ENCODE data around the gene B4GALNT2. TPM values are rescaled to one million over a fixed set of nuclear protein-coding genes. Genes with fewer than 3 reads are reported as not detected.
"Not testable (repeated sequence)": the region's sequence is repeated elsewhere in the genome, so short reads cannot be mapped to it uniquely, and the experiment has no call there.

B4GALNT2 gene
- total RNA-seq, 1 donor from 2014 or later, result not detected

DNA sequence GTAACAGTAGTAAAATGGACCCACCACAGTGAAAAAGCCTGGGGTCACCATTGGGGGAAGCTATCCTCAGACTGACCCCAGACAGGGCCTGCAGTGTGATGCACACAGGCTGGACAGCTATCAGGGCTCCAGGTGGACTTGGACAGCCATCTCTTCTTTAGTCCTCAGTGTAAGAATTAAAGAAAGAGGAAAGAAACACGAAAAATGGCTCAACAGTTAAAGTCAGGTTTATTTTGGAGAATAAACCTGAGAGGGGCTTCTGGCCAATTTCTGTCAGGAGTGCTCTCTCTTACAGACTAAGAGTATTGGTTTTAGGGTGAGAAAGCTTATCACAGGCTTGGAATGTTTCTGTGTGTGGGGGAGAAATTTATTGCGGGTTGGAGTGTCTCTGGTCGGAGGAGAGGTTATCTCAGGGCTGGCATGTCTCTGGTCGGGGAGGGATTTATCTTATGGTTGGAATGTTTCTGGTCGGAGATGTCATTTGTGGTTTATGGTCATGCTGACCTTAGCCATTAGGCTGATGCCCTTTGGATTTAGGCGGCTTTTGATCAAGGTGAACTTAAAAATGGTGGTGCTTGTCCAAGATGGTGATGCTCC lies 10.8 kb upstream of the B4GALNT2 start:
- Mint-ChIP-seq H3K9me3 (peaks cover 5% of the 10 kb centered on the region), H3K4me3 (no peak overlapping the region), H3K27ac (ENCODE audit: unreplicated experiment) (no peak overlapping the region), H3K27me3 (ENCODE audit: low read depth) (peaks cover 30% of the 10 kb centered on the region), H3K4me1 (peaks cover 3% of the 10 kb centered on the region), H3K36me3 (ENCODE audit: low read depth) (no peaks in the 10 kb centered on the region)
- TF ChIP-seq CTCF (conservative IDR thresholded peaks at IDR 0.05), result no peak
- no peak for DNase-seq (ENCODE audit: low read depth, low spot score)

- H3K9me3 Mint-ChIP-seq, result peaks cover 5% of the 10 kb centered on the region
- H3K27me3 Mint-ChIP-seq (ENCODE audit: low read depth), result peaks cover 30% of the 10 kb centered on the region
- H3K4me1 Mint-ChIP-seq, result peaks cover 3% of the 10 kb centered on the region
- no peaks in the 10 kb centered on the region for H3K36me3 Mint-ChIP-seq (ENCODE audit: low read depth)
- TF ChIP-seq CTCF (conservative IDR thresholded peaks at IDR 0.05), result no peak
- no peak for DNase-seq (ENCODE audit: low read depth, low spot score)
- H3K27ac Mint-ChIP-seq (ENCODE audit: unreplicated experiment), result no peak overlapping the region
- H3K4me3 Mint-ChIP-seq, result no peak overlapping the region
These were observed 10.0 kb upstream of the B4GALNT2 start for GRCh38 chr17:49122566-49122965.

DNA sequence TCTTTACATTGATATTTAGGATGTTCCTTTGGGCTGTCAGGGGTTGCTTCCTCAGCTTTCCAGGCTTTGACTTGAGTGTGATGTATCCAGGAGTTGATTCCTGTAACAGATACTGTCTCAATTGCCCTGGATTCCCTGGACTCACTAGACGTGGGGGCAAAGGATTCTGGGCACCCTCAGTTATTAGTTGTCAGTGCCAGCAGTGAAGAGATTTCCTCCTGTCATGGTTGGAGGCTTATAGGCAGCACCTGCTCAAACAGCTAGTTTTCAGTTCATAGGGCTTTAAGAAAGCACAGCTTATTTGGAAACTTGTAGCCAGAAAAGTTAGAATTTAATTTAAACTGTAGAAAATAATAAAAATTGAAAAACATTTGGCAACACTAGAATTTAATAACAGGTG lies 9.5 kb upstream of the B4GALNT2 start:
- TF ChIP-seq CTCF (conservative IDR thresholded peaks at IDR 0.05), result no peak
- Mint-ChIP-seq H3K36me3 (ENCODE audit: low read depth) (peaks cover 2% of the 10 kb centered on the region), H3K27me3 (ENCODE audit: low read depth) (peaks cover 30% of the 10 kb centered on the region), H3K4me3 (no peak overlapping the region), H3K27ac (ENCODE audit: unreplicated experiment) (no peak overlapping the region), H3K9me3 (peaks cover 7% of the 10 kb centered on the region), H3K4me1 (peaks cover 3% of the 10 kb centered on the region)
- no peak for DNase-seq (ENCODE audit: low read depth, low spot score)

DNA sequence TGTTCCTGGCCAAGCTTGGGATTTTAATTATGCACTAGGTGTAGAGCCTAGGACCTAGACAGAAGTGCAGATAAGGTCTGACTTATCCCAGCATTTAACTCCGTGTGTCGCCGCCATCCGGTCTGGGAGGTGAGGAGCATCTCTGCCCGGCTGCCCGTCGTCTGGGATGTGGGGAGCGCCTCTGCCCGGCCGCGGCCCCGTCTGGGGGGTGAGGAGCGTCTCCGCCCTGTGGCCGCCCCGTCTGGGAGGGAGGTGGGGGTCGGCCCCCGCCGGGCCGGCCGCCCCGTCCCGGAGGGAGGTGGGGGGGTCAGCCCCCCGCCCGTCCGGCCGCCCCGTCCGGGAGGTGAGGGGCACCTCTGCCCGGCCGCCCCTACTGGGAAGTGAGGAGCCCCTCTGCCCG lies 7.1 kb upstream of the B4GALNT2 start:
- Mint-ChIP-seq H3K4me3 (no peak overlapping the region), H3K4me1 (peaks cover 3% of the 10 kb centered on the region), H3K27ac (ENCODE audit: unreplicated experiment) (no peak overlapping the region), H3K27me3 (ENCODE audit: low read depth) (peaks cover 48% of the 10 kb centered on the region), H3K36me3 (ENCODE audit: low read depth) (peaks cover 11% of the 10 kb centered on the region), H3K9me3 (peaks cover 17% of the 10 kb centered on the region)
- no peak for DNase-seq (ENCODE audit: low read depth, low spot score)
- no peak for TF ChIP-seq CTCF (conservative IDR thresholded peaks at IDR 0.05)

GRCh38 chr17:49126183-49126859 lies 6.2 kb upstream of the B4GALNT2 start:
- H3K27me3 Mint-ChIP-seq (ENCODE audit: low read depth), result peaks cover 55% of the 10 kb centered on the region
- not testable (repeated sequence) for H3K27ac Mint-ChIP-seq (ENCODE audit: unreplicated experiment); DNase-seq (ENCODE audit: low read depth, low spot score)

GRCh38 chr17:49129359-49129950 lies 3.1 kb upstream of the B4GALNT2 start:
- peaks cover 11% of the 10 kb centered on the region for H3K36me3 Mint-ChIP-seq (ENCODE audit: low read depth)
- not testable (repeated sequence) for H3K4me3 Mint-ChIP-seq; H3K4me1 Mint-ChIP-seq; H3K27ac Mint-ChIP-seq (ENCODE audit: unreplicated experiment); DNase-seq (ENCODE audit: low read depth, low spot score)
- peaks cover 69% of the 10 kb centered on the region for H3K27me3 Mint-ChIP-seq (ENCODE audit: low read depth)
- peaks cover 12% of the 10 kb centered on the region for H3K9me3 Mint-ChIP-seq

More at GRCh38 chr17:49126183-49126859, 6.2 kb upstream of the B4GALNT2 start:
- not testable (repeated sequence) for H3K4me3 Mint-ChIP-seq, H3K4me1 Mint-ChIP-seq
- peaks cover 17% of the 10 kb centered on the region for H3K9me3 Mint-ChIP-seq
- H3K36me3 Mint-ChIP-seq (ENCODE audit: low read depth), result peaks cover 11% of the 10 kb centered on the region
